Muscle layer of duodenum (tissue), 2 donors: ENCODE results near the gene SSTR5.

Source experiments
- H3K27ac ChIP-seq: one replicate; pipeline ENCODE4 v1.7.0; 2013; ENCODE audit warnings: mild to moderate bottlenecking, low read length
- H3K27me3 ChIP-seq: one replicate; pipeline ENCODE4 v1.7.0; 2013; ENCODE audit warnings: low read depth, mild to moderate bottlenecking, control low read depth, low read length
- H3K36me3 ChIP-seq, 2 donors: one replicate each; pipeline ENCODE4 v1.7.0; 2013; ENCODE audit warnings: low read length in 2 of 2, control low read depth in 1 of 2, mild to moderate bottlenecking in 1 of 2; ENCODE audit not compliant: insufficient read depth in 2 of 2, control insufficient read depth in 1 of 2
- H3K4me1 ChIP-seq, 2 donors: one replicate each; pipeline ENCODE4 v1.7.0; 2013; ENCODE audit warnings: low read length in 2 of 2, mild to moderate bottlenecking in 2 of 2, control low read depth in 1 of 2, moderate library complexity in 1 of 2; ENCODE audit not compliant: insufficient read depth in 2 of 2, control insufficient read depth in 1 of 2
- H3K4me3 ChIP-seq, 2 donors: one replicate each; pipeline ENCODE4 v1.7.0; 2013; ENCODE audit warnings: low read length in 2 of 2, low read depth in 1 of 2, mild to moderate bottlenecking in 1 of 2
- H3K9me3 ChIP-seq, 2 donors: one replicate each; pipeline ENCODE4 v1.7.0; 2013; ENCODE audit warnings: low read length in 2 of 2, control low read depth in 1 of 2, mild to moderate bottlenecking in 1 of 2; ENCODE audit not compliant: control insufficient read depth in 1 of 2
- donor health status: healthy.

Gene SSTR5

GRCh38 chr16:1123525-1124230 lies 51.1 kb downstream of the SSTR5 start:
- Histone ChIP-seq H3K4me1 (peaks cover 0 to 7% of the 10 kb centered on the region in 2 donors), H3K9me3 (no peaks in the 10 kb centered on the region), H3K36me3 (no peaks in the 10 kb centered on the region), H3K27ac (no peak overlapping the region), H3K4me3 (no peak overlapping the region), H3K27me3 (no peaks in the 10 kb centered on the region)

DNA sequence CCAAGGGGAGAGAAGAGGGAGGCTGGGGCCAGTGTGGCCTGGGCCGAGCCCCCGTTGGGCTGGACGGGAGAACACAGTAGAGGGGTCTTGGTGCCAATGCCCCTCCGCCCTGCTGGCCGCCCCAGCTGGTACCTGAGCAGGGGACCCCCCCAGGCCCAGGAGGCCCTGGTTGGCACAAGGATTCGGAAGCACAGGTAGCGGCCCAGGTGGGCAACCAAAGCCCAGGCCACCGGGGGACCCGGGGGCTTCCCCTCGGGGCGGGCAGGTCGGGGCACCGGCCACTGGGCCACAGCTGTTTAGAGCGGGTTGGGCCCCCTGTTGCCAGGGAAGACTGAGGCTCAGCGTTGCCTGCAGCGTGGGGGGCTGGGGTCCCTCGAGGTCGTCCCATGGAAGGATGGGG lies 51.7 kb downstream of the SSTR5 start:
- no peaks in the 10 kb centered on the region for H3K36me3 ChIP-seq
- no peak overlapping the region for H3K27ac ChIP-seq
- no peaks in the 10 kb centered on the region for H3K9me3 ChIP-seq
- H3K4me1 ChIP-seq = peaks cover 0 to 7% of the 10 kb centered on the region in 2 donors
- H3K27me3 ChIP-seq = no peaks in the 10 kb centered on the region
- H3K4me3 ChIP-seq = no peak overlapping the region

DNA sequence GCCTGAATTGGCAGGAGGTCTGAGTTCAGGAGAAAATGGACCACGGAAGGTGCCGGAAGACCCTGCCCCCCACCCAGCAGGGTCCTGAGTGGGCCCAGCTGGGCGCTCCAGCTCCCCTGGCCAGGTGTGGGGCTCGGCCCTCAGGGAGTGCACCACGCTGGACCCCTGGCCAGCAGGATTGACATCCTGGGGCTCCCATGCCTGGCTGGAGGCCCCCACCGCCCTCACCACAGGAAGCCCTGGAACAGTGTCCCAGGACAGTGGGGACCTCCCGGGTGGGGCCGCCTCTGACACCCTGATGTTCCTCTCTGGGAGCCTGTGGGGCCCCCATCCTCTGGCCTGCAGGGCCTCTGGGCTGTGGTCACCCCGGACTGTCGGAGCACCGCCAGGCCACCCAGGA lies 52.2 kb downstream of the SSTR5 start:
- Histone ChIP-seq H3K27ac (no peak overlapping the region), H3K4me1 (peaks cover 0 to 7% of the 10 kb centered on the region in 2 donors), H3K27me3 (no peaks in the 10 kb centered on the region), H3K9me3 (no peaks in the 10 kb centered on the region), H3K4me3 (no peak overlapping the region), H3K36me3 (no peaks in the 10 kb centered on the region)

GRCh38 chr16:1125471-1125870 lies 52.9 kb downstream of the SSTR5 start:
- H3K27ac ChIP-seq = no peak overlapping the region
- no peak overlapping the region for H3K4me3 ChIP-seq
- H3K9me3 ChIP-seq = no peaks in the 10 kb centered on the region
- H3K36me3 ChIP-seq = no peaks in the 10 kb centered on the region
- H3K4me1 ChIP-seq = peaks cover 0 to 7% of the 10 kb centered on the region in 2 donors
- H3K27me3 ChIP-seq = no peaks in the 10 kb centered on the region

DNA sequence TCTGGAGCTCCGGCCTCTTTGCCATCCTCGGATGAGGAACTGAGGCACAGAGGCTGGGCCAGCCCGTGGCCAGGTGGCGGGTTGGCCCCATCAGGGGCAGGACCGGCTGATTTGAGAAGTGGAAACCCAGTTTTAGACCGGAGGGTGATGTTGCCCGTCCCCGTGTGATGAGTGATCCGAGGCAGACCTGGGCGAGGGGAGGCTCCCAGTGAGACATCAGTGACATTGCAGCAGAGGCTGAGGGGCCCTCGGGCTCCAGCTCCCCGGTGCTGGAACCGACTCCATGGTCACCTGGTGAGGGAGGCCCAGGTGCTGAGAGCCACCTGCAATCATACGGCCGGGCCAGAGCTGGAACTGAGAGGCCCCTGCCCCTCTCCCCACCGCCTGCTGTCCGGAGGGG lies 53.5 kb downstream of the SSTR5 start:
- peaks cover 0 to 7% of the 10 kb centered on the region in 2 donors for H3K4me1 ChIP-seq
- H3K27ac ChIP-seq = no peak overlapping the region
- H3K9me3 ChIP-seq = no peaks in the 10 kb centered on the region
- H3K4me3 ChIP-seq = no peak overlapping the region
- no peaks in the 10 kb centered on the region for H3K36me3 ChIP-seq
- no peaks in the 10 kb centered on the region for H3K27me3 ChIP-seq

DNA sequence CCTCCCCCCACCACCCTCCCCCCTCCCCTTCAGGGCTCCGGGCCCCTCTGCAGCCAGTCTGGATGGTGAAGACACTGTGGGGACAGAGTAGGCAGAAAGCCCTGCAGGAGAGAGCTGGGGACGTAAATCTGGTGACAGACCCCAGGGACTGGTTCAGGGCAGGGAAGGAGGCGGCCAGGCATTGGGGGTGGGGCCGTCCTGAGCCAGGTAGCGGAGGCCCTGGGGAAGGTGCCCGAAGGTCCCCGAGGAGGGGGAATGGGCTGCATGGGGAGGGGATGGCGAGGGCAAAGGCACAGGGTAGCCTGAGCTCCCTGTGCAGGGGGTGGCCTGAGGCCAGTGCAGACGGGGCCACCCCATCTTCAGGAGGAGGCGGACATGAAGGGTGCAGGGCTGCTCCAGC lies 54.0 kb downstream of the SSTR5 start:
- H3K4me1 ChIP-seq = peaks cover 0 to 7% of the 10 kb centered on the region in 2 donors
- no peaks in the 10 kb centered on the region for H3K9me3 ChIP-seq
- no peak overlapping the region for H3K4me3 ChIP-seq
- no peak overlapping the region for H3K27ac ChIP-seq
- H3K27me3 ChIP-seq = no peaks in the 10 kb centered on the region
- no peaks in the 10 kb centered on the region for H3K36me3 ChIP-seq

GRCh38 chr16:1127101-1127500 lies 54.6 kb downstream of the SSTR5 start:
- Histone ChIP-seq H3K27me3 (no peaks in the 10 kb centered on the region), H3K4me1 (peaks cover 0 to 7% of the 10 kb centered on the region in 2 donors), H3K36me3 (no peaks in the 10 kb centered on the region), H3K9me3 (no peaks in the 10 kb centered on the region), H3K4me3 (no peak overlapping the region), H3K27ac (no peak overlapping the region)

DNA sequence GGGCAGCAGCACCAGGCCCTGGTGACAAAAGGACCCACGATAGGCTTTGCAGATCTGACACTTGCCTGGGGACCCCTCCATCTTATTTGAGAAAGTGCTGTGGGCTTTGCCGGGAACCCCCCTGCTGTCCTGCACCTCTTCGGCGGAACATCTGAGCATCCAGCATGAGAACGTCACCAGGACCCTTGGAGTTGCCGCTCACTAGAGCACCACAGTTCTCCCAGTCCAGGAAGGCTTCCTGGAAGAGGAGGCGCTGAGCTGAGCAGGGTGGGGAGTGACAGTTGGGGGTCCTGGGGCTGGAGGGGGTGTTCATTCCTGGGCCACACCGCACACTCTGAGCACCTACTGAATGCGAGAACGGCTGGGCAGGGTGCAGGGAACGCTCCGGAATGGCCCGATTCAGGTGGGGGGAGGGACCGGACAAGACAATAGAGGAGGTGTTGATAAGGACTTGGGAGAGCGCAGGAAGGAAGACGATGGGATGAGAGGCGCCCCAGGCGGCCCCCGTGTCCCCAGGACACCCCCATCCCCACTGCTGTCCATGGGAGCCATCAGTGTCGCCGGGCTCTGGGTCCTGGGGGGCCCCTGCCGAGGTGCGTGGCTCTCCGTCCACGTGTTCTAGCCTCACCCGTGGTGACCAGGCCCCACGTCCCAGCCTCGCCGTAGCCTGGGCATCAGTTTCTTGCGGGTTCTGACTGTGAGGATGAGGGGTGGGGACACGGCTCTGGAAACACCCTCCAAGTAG lies 55.6 kb downstream of the SSTR5 start:
- H3K4me1 ChIP-seq = peaks cover 0 to 7% of the 10 kb centered on the region in 2 donors
- no peaks in the 10 kb centered on the region for H3K36me3 ChIP-seq
- H3K9me3 ChIP-seq = no peaks in the 10 kb centered on the region
- no peak overlapping the region for H3K27ac ChIP-seq
- H3K27me3 ChIP-seq = no peaks in the 10 kb centered on the region
- H3K4me3 ChIP-seq = no peak overlapping the region

GRCh38 chr16:1129106-1129960 lies 56.8 kb downstream of the SSTR5 start:
- no peaks in the 10 kb centered on the region for H3K27me3 ChIP-seq
- no peaks in the 10 kb centered on the region for H3K36me3 ChIP-seq
- no peak overlapping the region for H3K27ac ChIP-seq
- H3K4me3 ChIP-seq = no peak overlapping the region
- H3K4me1 ChIP-seq = peaks cover 0 to 7% of the 10 kb centered on the region in 2 donors
- no peaks in the 10 kb centered on the region for H3K9me3 ChIP-seq

GRCh38 chr16:1130382-1130781 lies 57.8 kb downstream of the SSTR5 start:
- H3K27ac ChIP-seq = no peak overlapping the region
- H3K4me1 ChIP-seq = peaks cover 0 to 4% of the 10 kb centered on the region in 2 donors
- no peaks in the 10 kb centered on the region for H3K36me3 ChIP-seq
- H3K9me3 ChIP-seq = no peaks in the 10 kb centered on the region
- no peaks in the 10 kb centered on the region for H3K27me3 ChIP-seq
- no peak overlapping the region for H3K4me3 ChIP-seq
